RPMI7951 (cell line): ENCODE data around the gene SP9. TPM values are rescaled to one million over a fixed set of nuclear protein-coding genes. Genes with fewer than 3 reads are reported as not detected.
A peak's percentile ranks its signal among the peaks of the same experiment; 100 is the strongest.

ENCODE experiments used
- DNase-seq: peaks from one replicate; pipeline ENCODE4 v3.0.0-alpha.2; 2012; ENCODE audit warnings: low read depth
- total RNA-seq: library from RNA; depleted of rRNA; stranded (reverse); fragments of >200 nt; shearing (Covaris generic); gene quantifications from 2 replicates; pipeline ENCODE4 v1.2.3, GENCODE V29; 2014; rRNA removed

Gene SP9
- total RNA-seq: not detected in 2 replicates

GRCh38 chr2:174334781-174335251 lies at the start of gene SP9:
SP9 (plus strand) TSS chr2:174334954; CDS start chr2:174335093, 139 bp downstream.
- peak; percentile 46 for DNase-seq

- DNase-seq: no peak
Observed at GRCh38 chr2:174286172-174286571, 48.6 kb upstream of the SP9 start.

GRCh38 chr2:174292908-174293307 lies 41.8 kb upstream of the SP9 start:
- DNase-seq: no peak

- no peak for DNase-seq
Observed at GRCh38 chr2:174300114-174300513, 34.6 kb upstream of the SP9 start.

- no peak for DNase-seq
Observed at GRCh38 chr2:174312581-174313234, 22.0 kb upstream of the SP9 start.

- DNase-seq: no peak
Observed at GRCh38 chr2:174322149-174322548, 12.6 kb upstream of the SP9 start.

- no peak for DNase-seq
Observed at GRCh38 chr2:174322746-174323145, 12.0 kb upstream of the SP9 start.

GRCh38 chr2:174324530-174324929 lies 10.2 kb upstream of the SP9 start:
- no peak for DNase-seq

GRCh38 chr2:174325373-174326160 lies 9.2 kb upstream of the SP9 start:
- DNase-seq: no peak

- no peak for DNase-seq
Observed at GRCh38 chr2:174326161-174327020, 8.4 kb upstream of the SP9 start.

- no peak for DNase-seq
Observed at GRCh38 chr2:174327021-174327840, 7.5 kb upstream of the SP9 start.

- DNase-seq: no peak
Observed at GRCh38 chr2:174327841-174328113, 7.0 kb upstream of the SP9 start.

- no peak for DNase-seq
Observed at GRCh38 chr2:174328114-174328960, 6.4 kb upstream of the SP9 start.

GRCh38 chr2:174328961-174329715 lies 5.6 kb upstream of the SP9 start:
- no peak for DNase-seq

- DNase-seq: no peak
Observed at GRCh38 chr2:174330945-174331594, 3.7 kb upstream of the SP9 start.

- DNase-seq: no peak
Observed at GRCh38 chr2:174331595-174332216, 3.0 kb upstream of the SP9 start.

- no peak for DNase-seq
Observed at GRCh38 chr2:174332217-174332963, 2.4 kb upstream of the SP9 start.

GRCh38 chr2:174333017-174333371 lies 1.8 kb upstream of the SP9 start:
- no peak for DNase-seq
